GM19351 (cell line): ENCODE results near the gene COL25A1.

Experiments used
- ATAC-seq: cut with Tn5 transposase; IDR thresholded peaks from one replicate; pipeline ENCODE4 v1.9.1; 2021; ENCODE audit warnings: mild to moderate bottlenecking, moderate library complexity; ENCODE audit not compliant: unreplicated experiment

COL25A1 gene

GRCh38 chr4:109216085-109216696 is 86.3 kb downstream of the COL25A1 start:
- ATAC-seq = no peak

- no peak for ATAC-seq
Measured at GRCh38 chr4:109215506-109215905, 87.0 kb downstream of the COL25A1 start.

- no peak for ATAC-seq
Measured at GRCh38 chr4:109214622-109215301, 87.7 kb downstream of the COL25A1 start.

- no peak for ATAC-seq
Measured at GRCh38 chr4:109213056-109213455, 89.4 kb downstream of the COL25A1 start.

- no peak for ATAC-seq
Measured at GRCh38 chr4:109211671-109212070, 90.8 kb downstream of the COL25A1 start.

GRCh38 chr4:109209647-109210046 is 92.8 kb downstream of the COL25A1 start:
- no peak for ATAC-seq

GRCh38 chr4:109207898-109208297 is 94.6 kb downstream of the COL25A1 start:
- ATAC-seq = no peak

GRCh38 chr4:109207061-109207460 is 95.4 kb downstream of the COL25A1 start:
- no peak for ATAC-seq

GRCh38 chr4:109206620-109207019 is 95.8 kb downstream of the COL25A1 start:
- ATAC-seq = no peak

GRCh38 chr4:109205186-109205585 is 97.3 kb downstream of the COL25A1 start:
- ATAC-seq = no peak

GRCh38 chr4:109199585-109199984 is 102.9 kb downstream of the COL25A1 start:
- no peak for ATAC-seq

- ATAC-seq = no peak
Measured at GRCh38 chr4:109195646-109196045, 106.8 kb downstream of the COL25A1 start.

- ATAC-seq = no peak
Measured at GRCh38 chr4:109191216-109191615, 111.2 kb downstream of the COL25A1 start.

- ATAC-seq = no peak
Measured at GRCh38 chr4:109186458-109186945, 116.0 kb downstream of the COL25A1 start.

- ATAC-seq = no peak
Measured at GRCh38 chr4:109185951-109186350, 116.5 kb downstream of the COL25A1 start.

GRCh38 chr4:109185548-109185947 is 116.9 kb downstream of the COL25A1 start:
- no peak for ATAC-seq

- ATAC-seq = no peak
Measured at GRCh38 chr4:109184491-109184961, 117.9 kb downstream of the COL25A1 start.

GRCh38 chr4:109183931-109184490 is 118.4 kb downstream of the COL25A1 start:
- ATAC-seq = no peak

GRCh38 chr4:109182696-109183095 is 119.8 kb downstream of the COL25A1 start:
- no peak for ATAC-seq

- no peak for ATAC-seq
Measured at GRCh38 chr4:109179061-109179460, 123.4 kb downstream of the COL25A1 start.

GRCh38 chr4:109177096-109177810 is 125.2 kb downstream of the COL25A1 start:
- ATAC-seq = no peak
